Liver (tissue), 9 donors: ENCODE measurements around the gene POLE2. TPM values are rescaled to one million over a fixed set of nuclear protein-coding genes. Genes with fewer than 3 reads are reported as not detected.

Source experiments
- DNase-seq: peaks from one replicate; pipeline ENCODE4 v3.0.0-alpha.2; 2017; ENCODE audit warnings: low spot score
- H3K27ac ChIP-seq, 2 donors: one replicate each; pipeline ENCODE4 v1.7.0; 2013; ENCODE audit warnings: inconsistent platforms in 2 of 2, low read length in 2 of 2, control low read depth in 1 of 2, low read depth in 1 of 2, mild to moderate bottlenecking in 1 of 2
- H3K27me3 ChIP-seq, 4 donors: one replicate each; pipeline versions ENCODE4 v1.6.1 to v1.7.0; 2013; ENCODE audit warnings: low read length in 3 of 4, inconsistent platforms in 1 of 4, mild to moderate bottlenecking in 1 of 4, moderate library complexity in 1 of 4; ENCODE audit not compliant: control insufficient read depth in 4 of 4, insufficient read depth in 4 of 4
- H3K36me3 ChIP-seq, 4 donors: one replicate each; pipeline versions ENCODE4 v1.6.1 to v1.7.0; 2013; ENCODE audit warnings: low read length in 3 of 4, mild to moderate bottlenecking in 3 of 4, low read depth in 1 of 4, moderate library complexity in 1 of 4; ENCODE audit not compliant: control insufficient read depth in 4 of 4, insufficient read depth in 3 of 4
- H3K4me1 ChIP-seq, 4 donors: one replicate each; pipeline versions ENCODE4 v1.6.1 to v1.7.0; 2013; ENCODE audit warnings: low read length in 3 of 4, mild to moderate bottlenecking in 3 of 4, moderate library complexity in 1 of 4; ENCODE audit not compliant: control insufficient read depth in 4 of 4, insufficient read depth in 4 of 4
- H3K4me3 ChIP-seq, 3 donors: one replicate each; pipeline versions ENCODE4 v1.6.1 to v1.7.0; 2013; ENCODE audit warnings: low read length in 3 of 3, control low read depth in 1 of 3, low read depth in 1 of 3, mild to moderate bottlenecking in 1 of 3
- H3K9ac ChIP-seq, 2 donors: one replicate each; pipeline ENCODE4 v1.7.0; 2013; ENCODE audit warnings: low read length in 2 of 2, mild to moderate bottlenecking in 2 of 2, moderate library complexity in 2 of 2, control low read depth in 1 of 2, low read depth in 1 of 2
- H3K9me3 ChIP-seq, 4 donors: one replicate each; pipeline versions ENCODE4 v1.6.1 to v1.7.0; 2013; ENCODE audit warnings: low read length in 3 of 4; ENCODE audit not compliant: control insufficient read depth in 4 of 4
- CTCF ChIP-seq: fragments of 150-350 bp; IDR thresholded peaks from 2 replicates; pipeline ENCODE4 v1.5.1; 2017; ENCODE audit warnings: improper control_type of control experiment, low read depth, low read length; ENCODE audit not compliant: missing input control
- EGR1 ChIP-seq, 2 donors: IDR thresholded peaks; 2 replicates each; pipeline ENCODE4 v1.6.1; 2016 to 2018; ENCODE audit warnings: antibody characterized with exemption in 2 of 2, low read depth in 2 of 2
- FOXA1 ChIP-seq: IDR thresholded peaks from 2 replicates; pipeline ENCODE4 v1.6.1; 2016; ENCODE audit warnings: antibody characterized with exemption
- FOXA2 ChIP-seq: IDR thresholded peaks from 2 replicates; pipeline ENCODE4 v1.6.1; 2016; ENCODE audit warnings: antibody characterized with exemption
- GABPA ChIP-seq, 2 donors: IDR thresholded peaks in 1 of 2; conservative IDR thresholded peaks in 1 of 2; 2 replicates each; pipeline ENCODE4 v1.6.1; 2016; ENCODE audit warnings: antibody characterized with exemption in 2 of 2, mild to moderate bottlenecking in 1 of 2, moderate library complexity in 1 of 2
- HNF4A ChIP-seq, 2 donors: conservative IDR thresholded peaks; 2 replicates each; pipeline ENCODE4 v1.6.1; 2016; ENCODE audit warnings: antibody characterized with exemption in 2 of 2, mild to moderate bottlenecking in 2 of 2
- HNF4G ChIP-seq: IDR thresholded peaks from 2 replicates; pipeline ENCODE4 v1.6.1; 2016; ENCODE audit warnings: antibody characterized with exemption
- JUND ChIP-seq, 2 donors: IDR thresholded peaks; 2 replicates each; pipeline ENCODE4 v1.6.1; 2016; ENCODE audit warnings: antibody characterized with exemption in 2 of 2
- MAX ChIP-seq: IDR thresholded peaks from 2 replicates; pipeline ENCODE4 v1.6.1; 2016; ENCODE audit warnings: antibody characterized with exemption
- NR2F2 ChIP-seq: IDR thresholded peaks from 2 replicates; pipeline ENCODE4 v1.6.1; 2016; ENCODE audit warnings: antibody characterized with exemption
- RXRA ChIP-seq, 2 donors: IDR thresholded peaks; 2 replicates each; pipeline ENCODE4 v1.6.1; 2017 to 2018; ENCODE audit warnings: antibody characterized with exemption in 2 of 2, mild to moderate bottlenecking in 1 of 2
- SP1 ChIP-seq: IDR thresholded peaks from 2 replicates; pipeline ENCODE4 v1.6.1; 2018; ENCODE audit warnings: antibody characterized with exemption, mild to moderate bottlenecking
- TAF1 ChIP-seq: conservative IDR thresholded peaks from 2 replicates; pipeline ENCODE4 v1.6.1; 2016; ENCODE audit warnings: antibody characterized with exemption, mild to moderate bottlenecking
- YY1 ChIP-seq: IDR thresholded peaks from 2 replicates; pipeline ENCODE4 v1.6.1; 2016; ENCODE audit warnings: antibody characterized with exemption, mild to moderate bottlenecking
- ZBTB33 ChIP-seq: IDR thresholded peaks from 2 replicates; pipeline ENCODE4 v1.6.1; 2016; ENCODE audit warnings: antibody characterized with exemption
- WGBS: extraction: QIAGEN DNeasy Blood & Tissue Kit; methylation state at CpG from one replicate; pipeline ENCODE4 v1.1.7; 2013; 5-methylcytosine and 5-hydroxymethylcytosine counted together
- polyA plus RNA-seq, 2 donors: library from polyadenylated mRNA; stranded (reverse) in 1 of 2; unstranded in 1 of 2; fragments of 200-250 nt in 1 of 2; fragments of >200 nt in 1 of 2; fragmentation: Nextera tagmentation in 1 of 2; extraction: Ambion mirVana in 1 of 2; gene quantifications; one replicate each; pipeline versions ENCODE4 v1.2.1 to v1.2.3, GENCODE V29; 2013 to 2015
- total RNA-seq, 2 donors: library from RNA; depleted of rRNA; stranded (reverse); fragments of >200 nt; gene quantifications; one replicate each; pipeline ENCODE4 v1.2.3, GENCODE V29; 2014
- donor health status: healthy.
- donor health status: healthy.
- donor health status: healthy.
- donor health status: healthy.
- donor health status: healthy.

POLE2 gene
- total and polyA plus RNA-seq, 4 donors: 1.3 to 16.5 (median 1.7) TPM

- DNase-seq: no peak
- Histone ChIP-seq H3K9ac (no peak overlapping the region), H3K27me3 (no peaks in the 10 kb centered on the region), H3K4me3 (no peak overlapping the region), H3K36me3 (no peaks in the 10 kb centered on the region), H3K4me1 (no peaks in the 10 kb centered on the region), H3K27ac (no peak overlapping the region), H3K9me3 (no peaks in the 10 kb centered on the region)
- TF ChIP-seq ZBTB33 (no peak), FOXA2 (no peak)
- WGBS: 96% methylated on average over 2 of the region's 2 CpGs
These were observed 14.4 kb downstream of the POLE2 start for GRCh38 chr14:49673586-49673985.

- DNase-seq: no peak
- Histone ChIP-seq H3K27me3 (no peaks in the 10 kb centered on the region), H3K9ac (no peak overlapping the region), H3K4me3 (no peak overlapping the region), H3K36me3 (no peaks in the 10 kb centered on the region), H3K27ac (no peak overlapping the region), H3K4me1 (no peaks in the 10 kb centered on the region), H3K9me3 (no peaks in the 10 kb centered on the region)
- TF ChIP-seq MAX (no peak), FOXA1 (no peak), CTCF (no peak), ZBTB33 (no peak), RXRA (IDR thresholded peaks at IDR 0.05) (no peak), JUND (IDR thresholded peaks at IDR 0.05) (no peak)
These were observed 17.5 kb downstream of the POLE2 start for GRCh38 chr14:49670475-49670874.

- Histone ChIP-seq H3K4me3 (no peak overlapping the region), H3K9ac (no peak overlapping the region), H3K27ac (no peak overlapping the region), H3K9me3 (no peaks in the 10 kb centered on the region), H3K27me3 (no peaks in the 10 kb centered on the region), H3K4me1 (peaks cover 0 to 3% (median 0%) of the 10 kb centered on the region in 4 donors), H3K36me3 (no peaks in the 10 kb centered on the region)
- DNase-seq: no peak
- 81% methylated on average over 2 of the region's 2 CpGs for WGBS
- TF ChIP-seq NR2F2: no peak
- no peak for TF ChIP-seq ZBTB33
- no peak for TF ChIP-seq MAX
- no peak for TF ChIP-seq YY1
- no peak for TF ChIP-seq CTCF
- TF ChIP-seq SP1: no peak
- TF ChIP-seq TAF1: no peak
- TF ChIP-seq EGR1 (IDR thresholded peaks at IDR 0.05; ENCODE audit: low read depth in 2 of 2): no peak
- TF ChIP-seq RXRA (IDR thresholded peaks at IDR 0.05): no peak
- TF ChIP-seq HNF4G: no peak
- TF ChIP-seq FOXA1: no peak
- TF ChIP-seq HNF4A (conservative IDR thresholded peaks at IDR 0.05): no peak
- no peak for TF ChIP-seq GABPA (IDR thresholded peaks at IDR 0.05 in 1 of 2, conservative IDR thresholded peaks at IDR 0.05 in 1 of 2)
- TF ChIP-seq FOXA2: no peak
These were observed 28.2 kb downstream of the POLE2 start for GRCh38 chr14:49659526-49660455.
